ENCODE results near the gene GAN.

The GAN gene

GRCh38 chr16:81349608-81350305 is 35.0 kb downstream of the GAN start:
- no peak for DNase-seq (ENCODE audit: low read depth in 2 of 3, low spot score in 2 of 3)

- no peak for DNase-seq (ENCODE audit: low read depth in 2 of 3, low spot score in 2 of 3)
These were observed 35.5 kb downstream of the GAN start for GRCh38 chr16:81350306-81350615.

- DNase-seq (ENCODE audit: low read depth in 2 of 3, low spot score in 2 of 3) = no peak
These were observed 39.1 kb downstream of the GAN start for GRCh38 chr16:81353895-81354294.

- no peak for DNase-seq (ENCODE audit: low read depth in 2 of 3, low spot score in 2 of 3)
These were observed 43.0 kb downstream of the GAN start for GRCh38 chr16:81357711-81358260.

GRCh38 chr16:81358860-81359259 is 44.1 kb downstream of the GAN start:
- DNase-seq (ENCODE audit: low read depth in 2 of 3, low spot score in 2 of 3) = no peak

GRCh38 chr16:81360135-81360534 is 45.4 kb downstream of the GAN start:
- DNase-seq (ENCODE audit: low read depth in 2 of 3, low spot score in 2 of 3) = no peak

GRCh38 chr16:81365731-81366130 is 51.0 kb downstream of the GAN start:
- no peak for DNase-seq (ENCODE audit: low read depth in 2 of 3, low spot score in 2 of 3)

- DNase-seq (ENCODE audit: low read depth in 2 of 3, low spot score in 2 of 3) = no peak
These were observed 51.7 kb downstream of the GAN start for GRCh38 chr16:81366316-81366932.

GRCh38 chr16:81367821-81368220 is 53.1 kb downstream of the GAN start:
- DNase-seq (ENCODE audit: low read depth in 2 of 3, low spot score in 2 of 3) = no peak

GRCh38 chr16:81369888-81370504 is 55.2 kb downstream of the GAN start:
- DNase-seq (ENCODE audit: low read depth in 2 of 3, low spot score in 2 of 3) = no peak

- DNase-seq (ENCODE audit: low read depth in 2 of 3, low spot score in 2 of 3) = no peak
These were observed 56.3 kb downstream of the GAN start for GRCh38 chr16:81371106-81371505.

GRCh38 chr16:81374550-81374949 is 59.8 kb downstream of the GAN start:
- no peak for DNase-seq (ENCODE audit: low read depth in 2 of 3, low spot score in 2 of 3)

- no peak for DNase-seq (ENCODE audit: low read depth in 2 of 3, low spot score in 2 of 3)
These were observed 62.1 kb downstream of the GAN start for GRCh38 chr16:81376880-81377279.

GRCh38 chr16:81378049-81378448 is 63.3 kb downstream of the GAN start:
- DNase-seq (ENCODE audit: low read depth in 2 of 3, low spot score in 2 of 3) = no peak

- no peak for DNase-seq (ENCODE audit: low read depth in 2 of 3, low spot score in 2 of 3)
These were observed 66.2 kb downstream of the GAN start for GRCh38 chr16:81380932-81381331.

GRCh38 chr16:81384006-81384405 is 69.2 kb downstream of the GAN start:
- DNase-seq (ENCODE audit: low read depth in 2 of 3, low spot score in 2 of 3) = no peak

GRCh38 chr16:81385031-81385756 is 70.4 kb downstream of the GAN start:
- DNase-seq (ENCODE audit: low read depth in 2 of 3, low spot score in 2 of 3) = no peak

- DNase-seq (ENCODE audit: low read depth in 2 of 3, low spot score in 2 of 3) = no peak
These were observed 73.6 kb downstream of the GAN start for GRCh38 chr16:81388357-81388756.

GRCh38 chr16:81390840-81391239 is 76.1 kb downstream of the GAN start:
- DNase-seq (ENCODE audit: low read depth in 2 of 3, low spot score in 2 of 3) = no peak

- no peak for DNase-seq (ENCODE audit: low read depth in 2 of 3, low spot score in 2 of 3)
These were observed 77.2 kb downstream of the GAN start for GRCh38 chr16:81392011-81392410.

- no peak for DNase-seq (ENCODE audit: low read depth in 2 of 3, low spot score in 2 of 3)
These were observed 79.7 kb downstream of the GAN start for GRCh38 chr16:81394416-81394815.

All from activated CD8-positive, alpha-beta memory T cell treated with anti-CD3 and anti-CD28 coated beads for 48 hours (primary cell).